ENCODE data around the gene KAT6B. TPM values are rescaled to one million over a fixed set of nuclear protein-coding genes. Genes with fewer than 3 reads are reported as not detected.

KAT6B gene
- total and polyA plus RNA-seq, 4 donors, result 5.0 to 161 (median 21.0) TPM

DNA sequence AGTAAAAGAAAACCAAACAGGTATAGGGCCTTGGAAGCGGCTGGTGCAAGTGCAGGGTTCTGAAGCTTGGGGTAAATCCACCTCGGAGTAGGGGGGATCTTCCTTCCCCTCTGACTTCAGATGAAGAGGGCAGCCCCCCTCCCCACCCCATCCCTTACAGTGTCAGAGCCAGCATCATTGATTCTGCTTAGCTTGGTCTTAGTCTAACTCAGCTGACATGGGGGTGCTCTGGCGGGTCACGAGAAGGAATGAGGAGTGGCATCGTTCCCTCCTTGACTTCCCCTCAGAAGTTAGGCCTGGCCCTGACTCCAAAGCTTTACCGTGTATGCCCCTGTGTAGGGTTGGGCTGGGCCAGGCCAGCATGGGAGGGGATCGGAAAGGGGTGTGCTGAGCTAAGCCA, 240.9 kb downstream of the KAT6B start:
- Histone ChIP-seq H3K4me3 (no peak overlapping the region), H3K4me1 (ENCODE audit: control insufficient read depth in 5 of 5, insufficient read depth in 5 of 5, low read length in 5 of 5) (peaks cover 0 to 17% (median 7%) of the 10 kb centered on the region in 5 donors), H3K9ac (ENCODE audit: insufficient read depth in 1 of 2, low read length in 2 of 2) (no peak overlapping the region), H3K9me3 (ENCODE audit: control insufficient read depth in 4 of 4, insufficient read depth in 3 of 4, low read length in 3 of 4) (no peaks in the 10 kb centered on the region), H3K27ac (ENCODE audit: low read depth in 1 of 2, low read length in 1 of 2) (no peak overlapping the region), H3K36me3 (ENCODE audit: control insufficient read depth in 4 of 4, insufficient read depth in 4 of 4, low read length in 4 of 4) (no peaks in the 10 kb centered on the region), H3K27me3 (ENCODE audit: control insufficient read depth in 3 of 3, insufficient read depth in 3 of 3, low read length in 2 of 3) (no peaks in the 10 kb centered on the region)
- DNase-seq (no peak), ATAC-seq (ENCODE audit: insufficient read depth, low FRiP score) (no peak)
- no peak for TF ChIP-seq CTCF (IDR thresholded peaks at IDR 0.05; ENCODE audit: control extremely low read depth, extremely low read depth)
- 89 to 90% methylated on average over 7 of the region's 7 CpGs for WGBS, 2 donors

GRCh38 chr10:75068523-75068922, 242.1 kb downstream of the KAT6B start:
- H3K27ac ChIP-seq (ENCODE audit: low read depth in 1 of 2, low read length in 1 of 2), result no peak overlapping the region
- no peak overlapping the region for H3K4me3 ChIP-seq
- no peaks in the 10 kb centered on the region for H3K27me3 ChIP-seq (ENCODE audit: control insufficient read depth in 3 of 3, insufficient read depth in 3 of 3, low read length in 2 of 3)
- H3K9ac ChIP-seq (ENCODE audit: insufficient read depth in 1 of 2, low read length in 2 of 2), result no peak overlapping the region
- no peaks in the 10 kb centered on the region for H3K36me3 ChIP-seq (ENCODE audit: control insufficient read depth in 4 of 4, insufficient read depth in 4 of 4, low read length in 4 of 4)
- ATAC-seq (ENCODE audit: insufficient read depth, low FRiP score) (no peak), DNase-seq (peak in 1 of 3 donors; percentile 34)
- WGBS, 2 donors, result 63 to 73% methylated on average over 6 of the region's 6 CpGs
- H3K4me1 ChIP-seq (ENCODE audit: control insufficient read depth in 5 of 5, insufficient read depth in 5 of 5, low read length in 5 of 5), result peaks cover 0 to 17% (median 7%) of the 10 kb centered on the region in 5 donors
- H3K9me3 ChIP-seq (ENCODE audit: control insufficient read depth in 4 of 4, insufficient read depth in 3 of 4, low read length in 3 of 4), result no peaks in the 10 kb centered on the region
- TF ChIP-seq CTCF (IDR thresholded peaks at IDR 0.05; ENCODE audit: control extremely low read depth, extremely low read depth), result no peak

DNA sequence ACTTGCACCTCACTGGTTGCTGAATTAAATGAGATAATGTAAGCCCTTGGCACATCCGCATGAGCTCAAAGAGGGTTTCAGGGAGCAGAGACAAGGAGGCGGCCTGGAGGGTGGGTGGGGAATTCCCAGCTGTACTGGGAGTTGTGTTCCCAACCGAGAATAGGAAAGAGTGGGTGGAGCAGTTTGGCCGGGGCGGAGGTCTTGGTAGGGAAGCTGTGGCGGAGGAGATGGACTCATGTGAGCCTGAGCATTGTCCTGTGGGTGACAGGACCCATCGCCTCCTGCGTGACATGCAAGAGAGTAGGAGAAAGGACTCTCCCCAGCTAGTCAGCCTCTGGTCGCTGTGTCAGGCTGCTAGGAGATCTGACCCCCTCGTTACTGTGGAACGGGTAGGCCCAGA, 244.1 kb downstream of the KAT6B start:
- no peak for TF ChIP-seq CTCF (IDR thresholded peaks at IDR 0.05; ENCODE audit: control extremely low read depth, extremely low read depth)
- 73 to 89% methylated on average over 11 of the region's 11 CpGs for WGBS, 2 donors
- Histone ChIP-seq H3K36me3 (ENCODE audit: control insufficient read depth in 4 of 4, insufficient read depth in 4 of 4, low read length in 4 of 4) (no peaks in the 10 kb centered on the region), H3K4me1 (ENCODE audit: control insufficient read depth in 5 of 5, insufficient read depth in 5 of 5, low read length in 5 of 5) (peaks cover 0 to 12% (median 4%) of the 10 kb centered on the region in 5 donors), H3K27ac (ENCODE audit: low read depth in 1 of 2, low read length in 1 of 2) (peak overlapping the region in 1 of 2 donors; percentile 26), H3K9me3 (ENCODE audit: control insufficient read depth in 4 of 4, insufficient read depth in 3 of 4, low read length in 3 of 4) (no peaks in the 10 kb centered on the region), H3K4me3 (no peak overlapping the region), H3K9ac (ENCODE audit: insufficient read depth in 1 of 2, low read length in 2 of 2) (no peak overlapping the region), H3K27me3 (ENCODE audit: control insufficient read depth in 3 of 3, insufficient read depth in 3 of 3, low read length in 2 of 3) (no peaks in the 10 kb centered on the region)
- DNase-seq (no peak), ATAC-seq (ENCODE audit: insufficient read depth, low FRiP score) (no peak)

DNA sequence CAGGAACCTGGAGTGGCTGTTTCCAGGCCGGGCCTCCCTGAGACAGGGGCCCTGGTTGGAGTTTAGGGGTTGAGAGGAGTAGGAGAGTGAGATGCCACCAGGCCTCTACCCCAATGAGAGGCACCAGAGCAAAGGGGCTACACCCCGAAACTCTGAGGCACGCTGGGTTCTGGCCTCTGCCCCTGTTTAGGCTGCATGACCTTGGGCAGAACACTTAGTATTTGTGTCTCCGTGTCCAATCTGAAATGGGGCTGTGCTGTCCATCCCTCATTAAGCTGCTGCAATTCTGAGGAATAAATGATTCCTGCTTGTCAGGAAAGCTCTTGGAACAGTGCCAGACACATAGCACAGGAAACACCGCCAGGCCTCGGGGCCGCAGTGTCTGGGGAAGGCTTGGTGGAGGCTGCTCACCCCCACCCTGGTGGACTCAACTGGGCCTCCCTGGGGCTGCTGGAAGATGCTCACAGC, 244.6 kb downstream of the KAT6B start:
- Histone ChIP-seq H3K36me3 (ENCODE audit: control insufficient read depth in 4 of 4, insufficient read depth in 4 of 4, low read length in 4 of 4) (no peaks in the 10 kb centered on the region), H3K27ac (ENCODE audit: low read depth in 1 of 2, low read length in 1 of 2) (peak overlapping the region in 1 of 2 donors; percentile 26), H3K27me3 (ENCODE audit: control insufficient read depth in 3 of 3, insufficient read depth in 3 of 3, low read length in 2 of 3) (no peaks in the 10 kb centered on the region), H3K9me3 (ENCODE audit: control insufficient read depth in 4 of 4, insufficient read depth in 3 of 4, low read length in 3 of 4) (no peaks in the 10 kb centered on the region), H3K4me3 (no peak overlapping the region), H3K9ac (ENCODE audit: insufficient read depth in 1 of 2, low read length in 2 of 2) (no peak overlapping the region), H3K4me1 (ENCODE audit: control insufficient read depth in 5 of 5, insufficient read depth in 5 of 5, low read length in 5 of 5) (peaks cover 0 to 12% (median 4%) of the 10 kb centered on the region in 5 donors)
- DNase-seq (peak; percentile 30 to 69 (median 57)), ATAC-seq (ENCODE audit: insufficient read depth, low FRiP score) (no peak)
- WGBS, 2 donors, result 54 to 61% methylated on average over 7 of the region's 7 CpGs
- no peak for TF ChIP-seq CTCF (IDR thresholded peaks at IDR 0.05; ENCODE audit: control extremely low read depth, extremely low read depth)

Data from lung (tissue), 12 donors.